OCI-LY1 (cell line): ENCODE measurements around the gene NABP2.

Source experiments
- H2AFZ ChIP-seq: fragments of 200-600 bp; sonication (generic), shearing (Covaris generic); 2 replicates; pipeline ENCODE4 v1.6.0; 2014; ENCODE audit warnings: antibody characterized with exemption, mild to moderate bottlenecking, low read length
- H3F3A ChIP-seq: fragments of 200-600 bp; sonication (generic), shearing (Covaris generic); 2 replicates; pipeline ENCODE4 v1.6.0; 2014; ENCODE audit warnings: mild to moderate bottlenecking, antibody characterized with exemption, low read length, moderate library complexity; ENCODE audit not compliant: insufficient read depth
- H3K27ac ChIP-seq: fragments of 200-600 bp; sonication (generic); 2 replicates; pipeline ENCODE4 v1.5.1; 2014; ENCODE audit warnings: low read length, mixed run types, mild to moderate bottlenecking, low read depth; ENCODE audit not compliant: poor library complexity, severe bottlenecking
- H3K27me3 ChIP-seq: fragments of 200-600 bp; sonication (generic); 2 replicates; pipeline ENCODE4 v1.6.0; 2014; ENCODE audit warnings: antibody characterized with exemption, mild to moderate bottlenecking, low read length, moderate library complexity; ENCODE audit not compliant: insufficient read depth
- H3K36me3 ChIP-seq: fragments of 200-600 bp; sonication (generic); 2 replicates; pipeline ENCODE4 v1.6.1; 2014; ENCODE audit warnings: mild to moderate bottlenecking, antibody characterized with exemption, low read length, moderate library complexity, mixed read lengths; ENCODE audit not compliant: insufficient read depth
- H3K4me1 ChIP-seq: fragments of 200-600 bp; sonication (generic); 2 replicates; pipeline ENCODE4 v1.5.1; 2014; ENCODE audit warnings: mild to moderate bottlenecking, low read length, moderate library complexity; ENCODE audit not compliant: insufficient read depth, severe bottlenecking
- H3K4me2 ChIP-seq: fragments of 200-600 bp; sonication (generic), shearing (Covaris generic); 2 replicates; pipeline ENCODE4 v1.6.1; 2014; ENCODE audit warnings: low read length
- H3K4me3 ChIP-seq: fragments of 200-600 bp; sonication (generic); 2 replicates; pipeline ENCODE4 v1.5.1; 2014; ENCODE audit warnings: low read length, low read depth, mild to moderate bottlenecking, mixed read lengths; ENCODE audit not compliant: poor library complexity, severe bottlenecking
- H3K79me2 ChIP-seq: fragments of 200-600 bp; shearing (Covaris generic); 2 replicates; pipeline ENCODE4 v1.6.1; 2016; ENCODE audit warnings: mixed run types, low read length, mixed read lengths; ENCODE audit not compliant: insufficient read depth
- H3K9ac ChIP-seq: fragments of 200-600 bp; sonication (generic), shearing (Covaris generic); 2 replicates; pipeline ENCODE4 v1.6.1; 2014; ENCODE audit warnings: mild to moderate bottlenecking, low read length, mixed read lengths
- H3K9me2 ChIP-seq: fragments of 200-600 bp; sonication (generic), shearing (Covaris generic); 2 replicates; pipeline ENCODE4 v1.6.1; 2014; ENCODE audit warnings: low read depth, mild to moderate bottlenecking, low read length, mixed read lengths
- H3K9me3 ChIP-seq: fragments of 200-600 bp; shearing (Covaris generic); 2 replicates; pipeline ENCODE4 v1.6.1; 2014; ENCODE audit warnings: low read length, mixed read lengths
- H4K20me1 ChIP-seq: fragments of 200-600 bp; sonication (generic), shearing (Covaris generic); 2 replicates; pipeline ENCODE4 v1.6.0; 2016; ENCODE audit warnings: mild to moderate bottlenecking, low read length; ENCODE audit not compliant: insufficient read depth
- EZH2 ChIP-seq: fragments of 200-600 bp; sonication (generic), shearing (Covaris generic); IDR thresholded peaks from 2 replicates; pipeline ENCODE4 v1.8.0; 2017; ENCODE audit warnings: borderline replicate concordance, mixed run types, mild to moderate bottlenecking, antibody characterized with exemption, low read length, moderate library complexity, mixed read lengths
- TF ChIP-seq, protein P1 (sequence below): fragments of 200-600 bp; sonication (generic), shearing (Covaris generic); IDR thresholded peaks from 2 replicates; pipeline ENCODE4 v1.5.1; 2017; ENCODE audit warnings: mild to moderate bottlenecking, antibody characterized with exemption, low read length, moderate library complexity, mixed read lengths

Gene NABP2

GRCh38 chr12:56208006-56208405 lies 16.1 kb upstream of the NABP2 start:
- TF ChIP-seq, protein P1, sequence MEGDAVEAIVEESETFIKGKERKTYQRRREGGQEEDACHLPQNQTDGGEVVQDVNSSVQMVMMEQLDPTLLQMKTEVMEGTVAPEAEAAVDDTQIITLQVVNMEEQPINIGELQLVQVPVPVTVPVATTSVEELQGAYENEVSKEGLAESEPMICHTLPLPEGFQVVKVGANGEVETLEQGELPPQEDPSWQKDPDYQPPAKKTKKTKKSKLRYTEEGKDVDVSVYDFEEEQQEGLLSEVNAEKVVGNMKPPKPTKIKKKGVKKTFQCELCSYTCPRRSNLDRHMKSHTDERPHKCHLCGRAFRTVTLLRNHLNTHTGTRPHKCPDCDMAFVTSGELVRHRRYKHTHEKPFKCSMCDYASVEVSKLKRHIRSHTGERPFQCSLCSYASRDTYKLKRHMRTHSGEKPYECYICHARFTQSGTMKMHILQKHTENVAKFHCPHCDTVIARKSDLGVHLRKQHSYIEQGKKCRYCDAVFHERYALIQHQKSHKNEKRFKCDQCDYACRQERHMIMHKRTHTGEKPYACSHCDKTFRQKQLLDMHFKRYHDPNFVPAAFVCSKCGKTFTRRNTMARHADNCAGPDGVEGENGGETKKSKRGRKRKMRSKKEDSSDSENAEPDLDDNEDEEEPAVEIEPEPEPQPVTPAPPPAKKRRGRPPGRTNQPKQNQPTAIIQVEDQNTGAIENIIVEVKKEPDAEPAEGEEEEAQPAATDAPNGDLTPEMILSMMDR: no peak
- no peak for TF ChIP-seq EZH2
- H3K9ac ChIP-seq: peak overlapping the region; percentile 66
- no peaks in the 10 kb centered on the region for H4K20me1 ChIP-seq
- H3K36me3 ChIP-seq: peaks cover 67% of the 10 kb centered on the region
- peak overlapping the region; percentile 69 for H3K4me2 ChIP-seq
- no peaks in the 10 kb centered on the region for H3K9me2 ChIP-seq
- H3F3A ChIP-seq: no peaks in the 10 kb centered on the region
- H3K27ac ChIP-seq: peak overlapping the region; percentile 99
- no peaks in the 10 kb centered on the region for H3K27me3 ChIP-seq
- no peaks in the 10 kb centered on the region for H3K9me3 ChIP-seq
- H3K4me1 ChIP-seq: peaks cover 58% of the 10 kb centered on the region
- H3K79me2 ChIP-seq: no peaks in the 10 kb centered on the region
- no peak overlapping the region for H2AFZ ChIP-seq
- H3K4me3 ChIP-seq: peak overlapping the region; percentile 45

DNA sequence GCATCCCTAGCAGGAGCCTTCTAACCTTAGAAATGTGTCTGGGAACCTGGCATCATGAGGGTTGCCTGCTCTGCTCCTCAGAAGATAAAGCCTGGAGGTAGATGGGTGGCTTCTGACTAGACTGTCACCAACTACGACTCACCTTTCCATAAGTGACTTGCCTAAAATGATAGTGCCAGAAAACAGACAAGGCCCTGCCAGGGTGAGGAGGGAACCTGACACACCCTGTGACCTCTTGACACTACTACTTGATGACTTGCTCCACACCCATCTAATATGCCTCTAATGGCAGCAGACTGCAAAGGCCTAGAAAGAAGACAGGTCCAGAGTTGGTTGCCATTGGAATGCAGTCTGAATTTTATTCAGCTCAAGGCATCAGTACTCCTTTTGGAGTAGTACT lies 11.8 kb upstream of the NABP2 start:
- Histone ChIP-seq H2AFZ (no peak overlapping the region), H3K4me2 (no peak overlapping the region), H3K27me3 (no peaks in the 10 kb centered on the region), H3K4me1 (peaks cover 30% of the 10 kb centered on the region), H3F3A (no peaks in the 10 kb centered on the region), H3K9me2 (no peaks in the 10 kb centered on the region), H3K27ac (peak overlapping the region; percentile 36), H3K9ac (no peak overlapping the region), H3K9me3 (no peaks in the 10 kb centered on the region), H4K20me1 (no peaks in the 10 kb centered on the region), H3K79me2 (no peaks in the 10 kb centered on the region), H3K4me3 (no peak overlapping the region), H3K36me3 (peaks cover 80% of the 10 kb centered on the region)
- TF ChIP-seq, protein P1: no peak
- no peak for TF ChIP-seq EZH2

DNA sequence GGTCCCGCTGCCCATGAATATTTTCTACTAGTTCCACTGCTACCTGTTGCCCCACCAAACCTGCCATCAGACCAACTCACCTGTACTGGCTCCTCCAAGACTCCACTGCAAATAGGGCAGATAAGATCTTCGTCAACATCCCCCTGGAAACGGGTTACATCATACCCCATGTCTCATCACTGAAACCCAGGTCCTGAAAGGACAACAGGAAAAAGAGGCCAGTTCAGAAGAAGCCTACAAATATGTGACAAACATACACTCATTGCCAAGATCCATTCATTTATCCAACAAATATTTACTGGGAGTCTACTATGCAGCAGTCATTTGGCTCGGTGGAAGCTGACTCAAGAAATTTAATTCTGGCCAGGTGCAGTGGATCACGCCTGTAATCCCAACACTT lies 10.3 kb upstream of the NABP2 start:
- no peaks in the 10 kb centered on the region for H3K79me2 ChIP-seq
- peaks cover 16% of the 10 kb centered on the region for H3K4me1 ChIP-seq
- H3K9me3 ChIP-seq: no peaks in the 10 kb centered on the region
- no peaks in the 10 kb centered on the region for H3F3A ChIP-seq
- TF ChIP-seq, protein P1: no peak
- TF ChIP-seq EZH2: no peak
- H3K4me2 ChIP-seq: no peak overlapping the region
- no peaks in the 10 kb centered on the region for H3K9me2 ChIP-seq
- no peak overlapping the region for H3K9ac ChIP-seq
- H2AFZ ChIP-seq: no peak overlapping the region
- no peak overlapping the region for H3K4me3 ChIP-seq
- H3K27ac ChIP-seq: no peak overlapping the region
- H3K27me3 ChIP-seq: no peaks in the 10 kb centered on the region
- peaks cover 80% of the 10 kb centered on the region for H3K36me3 ChIP-seq
- no peaks in the 10 kb centered on the region for H4K20me1 ChIP-seq
